Esophagus squamous epithelium (tissue), 4 donors: ENCODE data around the gene OR2AT4.
"Not testable (repeated sequence)": the region's sequence is repeated elsewhere in the genome, so short reads cannot be mapped to it uniquely, and the experiment has no call there.

Experiments
- POLR2A ChIP-seq, 4 donors: fragments of 450-650 bp; IDR thresholded peaks; one replicate each; pipeline ENCODE4 v1.6.1; 2017; ENCODE audit warnings: antibody characterized with exemption in 4 of 4, mild to moderate bottlenecking in 4 of 4, moderate library complexity in 3 of 4
- TF ChIP-seq, protein P1 (sequence below), 6 experiments: fragments of 450-650 bp in 4 of 6; fragments of 200-600 bp in 2 of 6; sonication (generic) in 2 of 6; IDR thresholded peaks; one replicate each; pipeline ENCODE4 v1.5.1; 2016 to 2019; ENCODE audit warnings: antibody characterized with exemption in 6 of 6, mild to moderate bottlenecking in 4 of 6, moderate library complexity in 4 of 6

GRCh38 chr11:75098835-75099439 lies 2.3 kb upstream of the OR2AT4 start:
- TF ChIP-seq, protein P1, sequence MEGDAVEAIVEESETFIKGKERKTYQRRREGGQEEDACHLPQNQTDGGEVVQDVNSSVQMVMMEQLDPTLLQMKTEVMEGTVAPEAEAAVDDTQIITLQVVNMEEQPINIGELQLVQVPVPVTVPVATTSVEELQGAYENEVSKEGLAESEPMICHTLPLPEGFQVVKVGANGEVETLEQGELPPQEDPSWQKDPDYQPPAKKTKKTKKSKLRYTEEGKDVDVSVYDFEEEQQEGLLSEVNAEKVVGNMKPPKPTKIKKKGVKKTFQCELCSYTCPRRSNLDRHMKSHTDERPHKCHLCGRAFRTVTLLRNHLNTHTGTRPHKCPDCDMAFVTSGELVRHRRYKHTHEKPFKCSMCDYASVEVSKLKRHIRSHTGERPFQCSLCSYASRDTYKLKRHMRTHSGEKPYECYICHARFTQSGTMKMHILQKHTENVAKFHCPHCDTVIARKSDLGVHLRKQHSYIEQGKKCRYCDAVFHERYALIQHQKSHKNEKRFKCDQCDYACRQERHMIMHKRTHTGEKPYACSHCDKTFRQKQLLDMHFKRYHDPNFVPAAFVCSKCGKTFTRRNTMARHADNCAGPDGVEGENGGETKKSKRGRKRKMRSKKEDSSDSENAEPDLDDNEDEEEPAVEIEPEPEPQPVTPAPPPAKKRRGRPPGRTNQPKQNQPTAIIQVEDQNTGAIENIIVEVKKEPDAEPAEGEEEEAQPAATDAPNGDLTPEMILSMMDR (IDR thresholded peaks at IDR 0.05) = not testable (repeated sequence)
- not testable (repeated sequence) for TF ChIP-seq POLR2A (IDR thresholded peaks at IDR 0.05)
